ENCODE data around the gene ITGB7.

ITGB7 gene

DNA sequence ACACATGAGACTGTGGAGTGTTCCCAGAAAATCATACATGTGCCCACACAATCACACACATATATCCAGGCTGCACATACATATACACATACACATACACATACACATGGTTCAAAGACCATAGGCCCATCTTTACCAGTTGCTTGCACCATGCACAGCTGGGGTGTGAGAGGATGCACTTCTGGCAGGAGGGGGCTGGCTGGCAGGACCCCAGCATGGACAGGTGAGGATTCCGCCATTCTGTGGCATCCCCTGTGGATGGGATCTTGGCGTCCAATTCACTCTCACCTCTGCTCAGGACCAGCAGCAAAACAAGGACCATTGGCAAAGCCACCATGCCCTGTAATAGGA, 7.0 kb downstream of the ITGB7 start:
- Mint-ChIP-seq H3K36me3 (ENCODE audit: low read depth) (peaks cover 41% of the 10 kb centered on the region), H3K4me1 (peaks cover 73% of the 10 kb centered on the region), H3K27me3 (no peaks in the 10 kb centered on the region), H3K27ac (peak overlapping the region; percentile 65), H3K9me3 (no peaks in the 10 kb centered on the region), H3K4me3 (peak overlapping the region; percentile 34)
- ATAC-seq (no peak), DNase-seq (no peak)

DNA sequence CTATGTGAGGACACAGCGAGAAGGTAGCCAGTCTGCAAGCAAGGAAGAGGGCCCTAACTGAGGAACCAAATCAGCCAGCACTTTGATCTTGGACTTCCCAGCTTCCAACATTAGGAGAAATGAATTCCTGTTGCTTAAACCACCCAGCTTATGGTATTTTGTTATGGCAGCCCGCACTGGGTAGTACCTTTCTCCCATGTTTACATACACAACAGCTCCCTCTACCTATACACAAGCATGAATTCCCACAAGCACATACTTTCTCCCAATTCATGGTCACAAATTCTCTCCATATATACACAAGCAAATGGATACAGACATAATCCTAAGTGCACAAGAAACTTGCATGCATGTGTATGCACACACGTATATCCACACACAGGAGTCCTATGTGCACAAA, 7.4 kb downstream of the ITGB7 start:
- no peaks in the 10 kb centered on the region for H3K27me3 Mint-ChIP-seq
- DNase-seq: no peak
- no peaks in the 10 kb centered on the region for H3K9me3 Mint-ChIP-seq
- no peak overlapping the region for H3K27ac Mint-ChIP-seq
- peaks cover 70% of the 10 kb centered on the region for H3K4me1 Mint-ChIP-seq
- peaks cover 45% of the 10 kb centered on the region for H3K36me3 Mint-ChIP-seq (ENCODE audit: low read depth)
- ATAC-seq: no peak
- H3K4me3 Mint-ChIP-seq: no peak overlapping the region

DNA sequence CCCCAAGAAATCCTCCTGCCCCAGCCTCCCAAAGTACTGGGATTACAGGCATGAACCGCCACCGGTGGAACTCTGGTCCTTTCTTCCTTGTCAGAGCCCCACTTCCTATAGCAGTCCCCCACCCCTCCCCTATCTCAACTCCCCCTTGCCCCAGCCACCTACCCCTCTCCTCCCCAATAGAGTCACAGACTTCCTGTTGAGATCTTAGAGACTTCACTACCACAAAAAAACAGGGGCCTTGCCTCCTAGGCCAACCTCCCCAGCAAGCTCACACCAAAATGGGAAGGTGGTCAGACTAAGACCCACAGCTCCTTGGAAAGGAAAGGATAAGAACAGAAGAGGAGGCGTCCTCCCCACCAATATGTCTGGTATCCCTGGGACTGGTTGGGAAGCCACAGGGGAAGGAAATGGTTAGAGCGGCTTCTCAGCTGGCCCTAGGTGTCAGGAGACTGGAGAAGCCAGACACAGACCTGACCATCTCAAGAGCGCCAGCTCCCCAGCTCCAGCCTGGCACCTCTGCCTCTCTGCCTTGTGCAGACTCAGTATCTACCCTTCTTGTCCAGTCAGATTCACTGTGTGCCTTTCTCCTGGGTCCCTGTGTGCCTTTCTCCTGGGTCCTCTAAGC, 8.5 kb downstream of the ITGB7 start:
- Mint-ChIP-seq H3K36me3 (ENCODE audit: low read depth) (peaks cover 40% of the 10 kb centered on the region), H3K4me1 (peaks cover 58% of the 10 kb centered on the region)

GRCh38 chr12:53197011-53197640, 9.9 kb downstream of the ITGB7 start:
- Mint-ChIP-seq H3K9me3 (no peaks in the 10 kb centered on the region), H3K36me3 (ENCODE audit: low read depth) (peaks cover 36% of the 10 kb centered on the region), H3K4me3 (no peak overlapping the region), H3K4me1 (peaks cover 47% of the 10 kb centered on the region), H3K27me3 (no peaks in the 10 kb centered on the region), H3K27ac (no peak overlapping the region)
- ATAC-seq (no peak), DNase-seq (no peak)

More for the DNA sequence above, 8.5 kb downstream of the ITGB7 start:
- Mint-ChIP-seq H3K9me3 (no peaks in the 10 kb centered on the region), H3K27me3 (no peaks in the 10 kb centered on the region), H3K4me3 (peak overlapping the region; percentile 3), H3K27ac (peak overlapping the region; percentile 32)
- DNase-seq: no peak
- ATAC-seq: no peak

- Mint-ChIP-seq H3K4me3 (no peak overlapping the region), H3K4me1 (peaks cover 42% of the 10 kb centered on the region), H3K27me3 (no peaks in the 10 kb centered on the region), H3K9me3 (no peaks in the 10 kb centered on the region), H3K27ac (no peak overlapping the region), H3K36me3 (ENCODE audit: low read depth) (peaks cover 38% of the 10 kb centered on the region)
- no peak for ATAC-seq
- no peak for DNase-seq
Measured at GRCh38 chr12:53196486-53196885, 10.6 kb downstream of the ITGB7 start.

GRCh38 chr12:53195516-53196420, 11.3 kb downstream of the ITGB7 start:
- no peaks in the 10 kb centered on the region for H3K9me3 Mint-ChIP-seq

GRCh38 chr12:53194973-53195372, 12.1 kb downstream of the ITGB7 start:
- H3K27ac Mint-ChIP-seq: no peak overlapping the region

More at GRCh38 chr12:53195516-53196420, 11.3 kb downstream of the ITGB7 start:
- Mint-ChIP-seq H3K27ac (no peak overlapping the region), H3K27me3 (no peaks in the 10 kb centered on the region), H3K36me3 (ENCODE audit: low read depth) (peaks cover 36% of the 10 kb centered on the region), H3K4me3 (no peak overlapping the region), H3K4me1 (peaks cover 37% of the 10 kb centered on the region)
- no peak for DNase-seq
- ATAC-seq: no peak

GRCh38 chr12:53193985-53194716, 12.9 kb downstream of the ITGB7 start:
- DNase-seq: no peak
- no peaks in the 10 kb centered on the region for H3K27me3 Mint-ChIP-seq
- no peaks in the 10 kb centered on the region for H3K9me3 Mint-ChIP-seq
- no peak overlapping the region for H3K4me3 Mint-ChIP-seq
- ATAC-seq: no peak
- H3K4me1 Mint-ChIP-seq: peaks cover 33% of the 10 kb centered on the region
- H3K36me3 Mint-ChIP-seq (ENCODE audit: low read depth): peaks cover 29% of the 10 kb centered on the region
- peak overlapping the region; percentile 42 for H3K27ac Mint-ChIP-seq

More at GRCh38 chr12:53194973-53195372, 12.1 kb downstream of the ITGB7 start:
- no peaks in the 10 kb centered on the region for H3K9me3 Mint-ChIP-seq
- peaks cover 32% of the 10 kb centered on the region for H3K36me3 Mint-ChIP-seq (ENCODE audit: low read depth)
- DNase-seq (no peak), ATAC-seq (no peak)
- H3K4me3 Mint-ChIP-seq: no peak overlapping the region
- peaks cover 34% of the 10 kb centered on the region for H3K4me1 Mint-ChIP-seq
- H3K27me3 Mint-ChIP-seq: no peaks in the 10 kb centered on the region

DNA sequence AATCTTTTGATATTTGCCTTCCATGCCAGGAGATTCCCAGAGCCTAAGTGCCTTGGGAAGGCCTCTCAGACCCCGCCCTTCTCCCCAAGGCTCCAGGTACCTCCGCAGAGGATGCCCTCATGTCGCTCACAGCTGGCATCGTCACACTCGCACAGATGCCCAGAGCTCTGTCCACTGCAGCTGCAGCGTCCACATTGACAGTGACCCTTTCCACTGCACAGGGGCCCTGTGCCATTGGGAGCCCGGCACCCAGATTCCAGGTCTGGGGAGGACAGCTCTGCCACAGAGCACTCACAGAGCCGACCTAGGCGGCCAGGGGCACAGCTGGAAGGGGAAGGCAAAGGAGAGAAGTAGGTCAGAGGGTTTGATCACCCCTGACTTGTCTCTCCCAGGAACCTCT, 14.0 kb downstream of the ITGB7 start:
- no peaks in the 10 kb centered on the region for H3K27me3 Mint-ChIP-seq
- H3K9me3 Mint-ChIP-seq: no peaks in the 10 kb centered on the region
- DNase-seq (no peak), ATAC-seq (no peak)
- no peak overlapping the region for H3K4me3 Mint-ChIP-seq
- H3K27ac Mint-ChIP-seq: no peak overlapping the region
- H3K36me3 Mint-ChIP-seq (ENCODE audit: low read depth): peaks cover 22% of the 10 kb centered on the region
- peaks cover 22% of the 10 kb centered on the region for H3K4me1 Mint-ChIP-seq

- ATAC-seq: no peak
- Mint-ChIP-seq H3K27ac (no peak overlapping the region), H3K4me1 (peaks cover 18% of the 10 kb centered on the region), H3K36me3 (ENCODE audit: low read depth) (peaks cover 24% of the 10 kb centered on the region), H3K9me3 (no peaks in the 10 kb centered on the region), H3K4me3 (no peak overlapping the region), H3K27me3 (no peaks in the 10 kb centered on the region)
- no peak for DNase-seq
Measured at GRCh38 chr12:53192531-53193021, 14.5 kb downstream of the ITGB7 start.

- Mint-ChIP-seq H3K27ac (no peak overlapping the region), H3K4me3 (no peak overlapping the region)
Measured at GRCh38 chr12:53191885-53192530, 15.0 kb downstream of the ITGB7 start.

DNA sequence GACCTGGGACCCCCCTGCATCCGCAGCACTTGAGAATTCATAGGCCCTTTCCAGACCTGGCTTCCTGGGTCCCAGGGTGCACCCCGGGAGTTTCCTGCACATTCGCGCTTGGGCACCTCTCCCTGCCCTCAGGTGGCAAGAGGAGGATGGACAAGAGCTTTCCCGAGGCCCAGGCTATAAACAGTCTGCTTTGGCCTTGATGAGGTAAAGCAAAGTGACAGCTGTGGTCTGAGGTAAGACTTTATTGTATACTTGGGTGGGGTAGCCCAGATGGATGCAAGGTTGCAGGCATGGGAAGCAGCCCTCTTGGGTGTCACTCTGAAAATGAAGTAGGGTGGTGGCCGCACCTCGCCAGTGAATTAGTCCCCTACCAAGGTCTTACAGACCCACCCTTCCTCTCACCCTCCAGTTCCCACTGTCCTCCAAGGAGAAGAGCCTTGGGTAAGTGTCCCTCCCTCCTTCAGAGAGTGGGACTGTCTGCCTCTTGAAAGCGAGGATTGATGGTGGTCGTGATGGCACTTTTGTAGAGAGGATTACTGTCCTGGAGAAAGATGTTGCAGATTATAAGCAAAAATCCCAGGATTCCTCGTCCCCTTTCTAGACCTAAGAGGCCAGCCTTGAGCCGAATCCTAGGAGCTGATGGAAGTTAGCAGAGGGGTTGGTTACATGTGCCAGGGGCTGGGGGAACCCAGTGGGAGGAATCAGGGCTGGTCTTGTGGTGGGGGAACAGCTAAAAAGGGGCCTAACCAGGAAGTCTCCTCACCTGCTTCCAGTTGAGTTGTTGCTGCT, 15.8 kb downstream of the ITGB7 start:
- Mint-ChIP-seq H3K4me3 (no peak overlapping the region), H3K9me3 (no peaks in the 10 kb centered on the region), H3K27ac (peak overlapping the region; percentile 31), H3K4me1 (peaks cover 11% of the 10 kb centered on the region), H3K36me3 (ENCODE audit: low read depth) (peaks cover 31% of the 10 kb centered on the region), H3K27me3 (no peaks in the 10 kb centered on the region)
- ATAC-seq (no peak), DNase-seq (no peak)

More at GRCh38 chr12:53191885-53192530, 15.0 kb downstream of the ITGB7 start:
- DNase-seq (no peak), ATAC-seq (no peak)
- Mint-ChIP-seq H3K36me3 (ENCODE audit: low read depth) (peaks cover 30% of the 10 kb centered on the region), H3K9me3 (no peaks in the 10 kb centered on the region), H3K4me1 (peaks cover 14% of the 10 kb centered on the region), H3K27me3 (no peaks in the 10 kb centered on the region)

- peak; percentile 45 for DNase-seq
- Mint-ChIP-seq H3K4me3 (no peak overlapping the region), H3K4me1 (peaks cover 13% of the 10 kb centered on the region), H3K27me3 (no peaks in the 10 kb centered on the region), H3K27ac (peak overlapping the region; percentile 26), H3K36me3 (ENCODE audit: low read depth) (peaks cover 41% of the 10 kb centered on the region), H3K9me3 (no peaks in the 10 kb centered on the region)
- peak; percentile 88 for ATAC-seq
Measured at GRCh38 chr12:53190108-53190729, 16.8 kb downstream of the ITGB7 start.
